BLaER1 (cell line): ENCODE results near the gene CBX1.

Experiments used
- H3K27ac ChIP-seq: shearing (Covaris generic); formaldehyde crosslinking; 2 replicates; pipeline ENCODE4 v1.8.1; 2022
- H3K27me3 ChIP-seq: shearing (Covaris generic); formaldehyde crosslinking; 2 replicates; pipeline ENCODE4 v1.8.1; 2022
- H3K36me3 ChIP-seq: shearing (Covaris generic); formaldehyde crosslinking; 2 replicates; pipeline ENCODE4 v1.8.1; 2022
- H3K4me1 ChIP-seq: shearing (Covaris generic); formaldehyde crosslinking; 2 replicates; pipeline ENCODE4 v1.8.1; 2022
- H3K4me2 ChIP-seq: shearing (Covaris generic); formaldehyde crosslinking; 2 replicates; pipeline ENCODE4 v1.8.1; 2022
- H3K4me3 ChIP-seq: shearing (Covaris generic); formaldehyde crosslinking; 2 replicates; pipeline ENCODE4 v1.8.1; 2022
- H3K9ac ChIP-seq: shearing (Covaris generic); formaldehyde crosslinking; 2 replicates; pipeline ENCODE4 v1.8.1; 2022
- H3K9me3 ChIP-seq: shearing (Covaris generic); formaldehyde crosslinking; 2 replicates; pipeline ENCODE4 v1.8.1; 2022
- H4K20me1 ChIP-seq: shearing (Covaris generic); formaldehyde crosslinking; 2 replicates; pipeline ENCODE4 v1.8.1; 2022
- Cebpa-rat ChIP-seq: shearing (Covaris generic); IDR thresholded peaks from 2 replicates; pipeline ENCODE4 v1.8.1; 2022

Gene CBX1

DNA sequence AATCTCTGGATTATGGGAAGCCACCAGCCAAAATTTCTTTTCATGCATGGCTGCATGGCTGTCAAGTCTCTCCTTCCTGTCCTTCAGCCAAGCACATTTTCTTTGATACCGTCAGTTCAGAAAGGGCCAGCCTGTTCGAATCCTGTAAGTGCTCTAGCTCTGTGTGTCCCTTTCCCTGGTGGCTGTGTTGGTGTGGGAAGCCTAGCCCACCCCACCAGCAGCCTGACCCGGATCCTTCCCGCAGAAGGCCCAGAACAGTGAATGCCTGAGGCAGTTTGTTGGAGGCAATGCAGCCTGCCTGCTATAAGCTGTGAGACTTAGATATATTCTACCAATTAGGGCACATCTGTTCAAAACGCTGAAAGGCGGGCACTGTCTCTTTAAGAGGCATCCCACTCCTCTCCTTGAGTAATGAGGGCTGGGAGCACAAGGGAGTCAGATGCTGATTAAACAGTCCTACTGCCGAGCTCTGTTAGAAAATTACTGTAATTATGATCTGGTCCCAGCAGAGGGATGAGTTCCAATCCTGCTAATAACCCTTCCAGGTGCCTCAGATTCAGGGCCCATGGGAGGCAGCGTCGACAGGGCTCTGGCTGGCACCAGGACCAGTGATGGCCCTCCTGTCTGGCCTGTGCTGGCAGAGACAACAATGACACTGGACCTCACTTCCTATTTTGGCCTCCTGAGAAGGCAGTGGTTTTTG is 24.7 kb upstream of the CBX1 start:
- Histone ChIP-seq H3K4me1 (peaks cover 23% of the 10 kb centered on the region), H3K36me3 (peaks cover 39% of the 10 kb centered on the region), H3K27ac (no peak overlapping the region), H3K9ac (no peak overlapping the region), H4K20me1 (peaks cover 7% of the 10 kb centered on the region; the same call in 1 of the 2 replicates), H3K4me3 (no peak overlapping the region), H3K9me3 (no peaks in the 10 kb centered on the region), H3K27me3 (no peaks in the 10 kb centered on the region), H3K4me2 (peak overlapping the region; percentile 10; the same call in 1 of the 2 replicates)
- TF ChIP-seq Cebpa-rat = no peak

- Histone ChIP-seq H3K4me3 (no peak overlapping the region), H3K9ac (no peak overlapping the region), H3K9me3 (no peaks in the 10 kb centered on the region), H3K27ac (no peak overlapping the region), H3K4me2 (no peak overlapping the region), H3K36me3 (peaks cover 57% of the 10 kb centered on the region), H3K4me1 (peaks cover 23% of the 10 kb centered on the region), H4K20me1 (peaks cover 7% of the 10 kb centered on the region; the same call in 1 of the 2 replicates), H3K27me3 (no peaks in the 10 kb centered on the region)
- TF ChIP-seq Cebpa-rat = no peak
Measured at GRCh38 chr17:48123776-48124388, 22.6 kb upstream of the CBX1 start.

- Histone ChIP-seq H3K9me3 (no peaks in the 10 kb centered on the region), H4K20me1 (peaks cover 7% of the 10 kb centered on the region; the same call in 1 of the 2 replicates), H3K4me2 (no peak overlapping the region), H3K27me3 (no peaks in the 10 kb centered on the region), H3K9ac (no peak overlapping the region), H3K4me1 (peaks cover 23% of the 10 kb centered on the region), H3K36me3 (peaks cover 65% of the 10 kb centered on the region), H3K4me3 (no peak overlapping the region), H3K27ac (no peak overlapping the region)
- no peak for TF ChIP-seq Cebpa-rat
Measured at GRCh38 chr17:48123111-48123510, 21.8 kb upstream of the CBX1 start.

DNA sequence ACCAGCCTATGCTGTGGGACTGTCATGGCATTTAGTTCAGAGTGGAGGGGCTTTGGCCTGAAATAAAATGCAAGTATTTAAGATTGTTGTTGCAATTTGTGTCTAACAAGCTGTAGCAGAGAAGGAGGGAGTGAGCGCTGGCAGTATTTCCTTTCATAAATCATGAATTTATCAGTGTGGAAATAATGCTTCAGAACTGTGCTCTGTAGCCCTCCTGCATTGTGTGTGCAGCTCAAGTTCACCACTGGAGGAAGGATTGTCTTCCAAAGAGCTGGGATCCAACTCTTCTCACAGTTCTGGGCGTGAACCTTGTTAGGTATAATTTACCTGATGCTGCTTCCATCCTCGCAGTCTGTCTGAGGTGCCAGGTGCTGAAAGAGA is 21.4 kb upstream of the CBX1 start:
- Histone ChIP-seq H3K4me2 (no peak overlapping the region), H4K20me1 (peaks cover 7% of the 10 kb centered on the region; the same call in 1 of the 2 replicates), H3K4me1 (peaks cover 20% of the 10 kb centered on the region), H3K27me3 (no peaks in the 10 kb centered on the region), H3K9me3 (no peaks in the 10 kb centered on the region), H3K4me3 (no peak overlapping the region), H3K36me3 (peaks cover 69% of the 10 kb centered on the region), H3K9ac (no peak overlapping the region), H3K27ac (no peak overlapping the region)
- no peak for TF ChIP-seq Cebpa-rat

GRCh38 chr17:48121923-48122664 is 20.8 kb upstream of the CBX1 start:
- Histone ChIP-seq H3K9ac (no peak overlapping the region), H3K4me2 (no peak overlapping the region), H3K4me3 (no peak overlapping the region), H3K4me1 (peaks cover 15% of the 10 kb centered on the region), H3K27me3 (no peaks in the 10 kb centered on the region), H3K9me3 (no peaks in the 10 kb centered on the region), H3K27ac (no peak overlapping the region), H4K20me1 (peaks cover 7% of the 10 kb centered on the region; the same call in 1 of the 2 replicates), H3K36me3 (peaks cover 75% of the 10 kb centered on the region)
- no peak for TF ChIP-seq Cebpa-rat

DNA sequence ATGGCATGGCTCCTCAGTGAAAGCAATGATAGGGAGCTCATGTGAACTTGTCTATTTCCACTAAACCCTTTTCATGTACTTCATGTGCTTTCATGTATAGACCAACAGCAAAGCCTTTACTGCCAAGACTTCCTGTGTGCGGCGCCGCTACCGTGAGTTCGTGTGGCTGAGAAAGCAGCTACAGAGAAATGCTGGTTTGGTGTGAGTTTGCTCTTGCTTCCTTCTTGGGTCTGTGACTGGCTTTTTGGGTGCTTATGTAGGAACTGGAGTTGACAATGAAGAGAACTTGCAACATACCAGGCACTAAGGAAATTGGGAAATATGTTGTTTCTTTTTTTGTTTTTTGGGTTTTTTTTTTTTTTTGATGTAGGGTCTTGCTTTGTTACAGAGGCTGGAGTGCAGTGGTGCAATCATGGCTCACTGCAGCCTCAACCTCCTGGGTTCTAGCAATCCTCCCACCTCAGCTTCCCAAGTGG is 12.0 kb upstream of the CBX1 start:
- Histone ChIP-seq H3K9me3 (no peaks in the 10 kb centered on the region), H3K4me2 (no peak overlapping the region), H3K4me1 (peaks cover 48% of the 10 kb centered on the region), H3K27ac (no peak overlapping the region), H3K9ac (no peak overlapping the region), H4K20me1 (peaks cover 21% of the 10 kb centered on the region; the same call in 1 of the 2 replicates), H3K4me3 (no peak overlapping the region), H3K36me3 (peaks cover 57% of the 10 kb centered on the region), H3K27me3 (no peaks in the 10 kb centered on the region)
- no peak for TF ChIP-seq Cebpa-rat

DNA sequence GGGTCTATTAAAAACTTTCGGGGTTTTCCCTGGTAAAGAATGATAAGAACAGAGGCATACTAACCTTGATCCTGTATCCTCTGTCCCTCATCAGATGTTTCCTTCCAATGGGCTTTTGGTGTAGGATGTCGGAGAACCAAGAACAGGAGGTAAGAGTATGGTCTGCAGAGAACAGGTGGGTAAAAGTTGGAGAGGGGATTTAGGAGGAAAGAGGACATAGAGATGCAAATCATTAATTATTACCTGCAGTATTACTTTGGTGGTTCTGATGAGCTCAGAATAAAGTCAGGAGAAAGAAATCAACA is 10.6 kb upstream of the CBX1 start:
- no peak for TF ChIP-seq Cebpa-rat
- no peaks in the 10 kb centered on the region for H3K9me3 ChIP-seq
- H3K4me2 ChIP-seq = peak overlapping the region; percentile 49
- peaks cover 43% of the 10 kb centered on the region for H3K36me3 ChIP-seq
- no peak overlapping the region for H3K9ac ChIP-seq
- H3K4me1 ChIP-seq = peaks cover 52% of the 10 kb centered on the region
- no peaks in the 10 kb centered on the region for H3K27me3 ChIP-seq
- no peak overlapping the region for H3K27ac ChIP-seq
- H4K20me1 ChIP-seq = peaks cover 21% of the 10 kb centered on the region; the same call in 1 of the 2 replicates
- no peak overlapping the region for H3K4me3 ChIP-seq

- Histone ChIP-seq H3K9me3 (no peaks in the 10 kb centered on the region), H3K4me1 (peaks cover 62% of the 10 kb centered on the region), H3K27me3 (no peaks in the 10 kb centered on the region), H3K9ac (no peak overlapping the region), H3K27ac (no peak overlapping the region), H3K4me2 (peak overlapping the region; percentile 51), H4K20me1 (peaks cover 21% of the 10 kb centered on the region; the same call in 1 of the 2 replicates), H3K4me3 (no peak overlapping the region), H3K36me3 (peaks cover 32% of the 10 kb centered on the region)
- no peak for TF ChIP-seq Cebpa-rat
Measured at GRCh38 chr17:48110761-48111160, 9.5 kb upstream of the CBX1 start.

DNA sequence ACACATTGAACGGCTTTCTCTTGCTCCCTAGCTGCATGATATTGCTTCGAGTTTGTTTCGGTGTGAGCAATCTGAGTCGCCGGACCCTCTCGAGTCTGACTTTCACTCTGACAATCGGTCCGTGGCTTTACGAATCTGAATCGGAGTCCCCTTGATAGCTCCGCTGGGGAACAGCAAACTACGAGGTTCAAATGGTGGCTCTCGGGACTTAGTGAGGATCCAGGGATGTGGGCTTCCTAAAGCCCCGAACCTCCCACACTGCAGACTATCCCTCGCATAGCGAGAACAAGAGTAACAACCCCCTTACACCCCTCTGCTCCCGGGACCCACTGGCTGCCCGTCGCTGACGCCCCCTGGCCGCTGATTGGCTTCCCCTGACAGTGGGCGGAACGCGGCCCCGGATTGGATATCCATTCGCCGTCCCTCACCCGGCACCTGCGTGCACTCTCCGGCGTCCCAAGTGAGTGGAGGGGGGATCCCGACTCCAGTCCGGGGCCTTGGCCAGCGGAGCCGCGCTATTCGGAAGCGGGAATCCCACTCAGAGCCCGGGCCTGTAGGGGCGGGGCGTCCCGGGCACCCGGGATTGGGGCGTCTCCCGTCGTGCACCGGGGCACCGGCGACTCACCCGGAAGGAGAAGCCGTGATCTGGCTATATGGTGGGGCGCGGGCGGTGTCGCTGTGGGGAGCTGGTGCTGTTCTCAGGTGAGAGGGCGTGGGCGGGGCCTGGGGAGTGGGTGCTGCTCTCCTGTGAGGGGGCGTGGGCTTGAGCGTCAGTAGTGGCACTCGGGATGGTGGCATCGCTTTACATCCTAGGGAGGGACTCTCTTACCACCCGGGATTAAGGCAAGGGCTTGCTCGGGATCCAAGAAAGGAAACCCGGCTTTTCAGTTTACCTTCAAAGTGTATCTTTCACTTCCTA is 6.1 kb upstream of the CBX1 start, which contains the start of gene SNX11:
SNX11 (plus strand) TSS at position 630 of the 919 bp plus-strand sequence. CDS start 4,278 bp downstream, outside the sequence.
- peak within 1 kb of the TSS; percentile 86 for H3K4me2 ChIP-seq
- peaks cover 9% of the 10 kb centered on the region; the same call in 1 of the 2 replicates for H3K9me3 ChIP-seq
- 0 out of 2 replicates have a peak, but pooled peaks cover 4% of the 10 kb centered on the region for H3K36me3 ChIP-seq
- H3K27me3 ChIP-seq = no peaks in the 10 kb centered on the region
- peak within 1 kb of the TSS; percentile 83 for H3K27ac ChIP-seq
- H3K4me1 ChIP-seq = peaks cover 72% of the 10 kb centered on the region
- H4K20me1 ChIP-seq = peaks cover 12% of the 10 kb centered on the region; the same call in 1 of the 2 replicates
- peak within 1 kb of the TSS; percentile 80 for H3K9ac ChIP-seq
- H3K4me3 ChIP-seq = peak within 1 kb of the TSS; percentile 77
- no peak for TF ChIP-seq Cebpa-rat
